Measurements from ENCODE around the gene ATP2C2.
"Not testable (repeated sequence)": the region's sequence is repeated elsewhere in the genome, so short reads cannot be mapped to it uniquely, and the experiment has no call there.

The ATP2C2 gene

DNA sequence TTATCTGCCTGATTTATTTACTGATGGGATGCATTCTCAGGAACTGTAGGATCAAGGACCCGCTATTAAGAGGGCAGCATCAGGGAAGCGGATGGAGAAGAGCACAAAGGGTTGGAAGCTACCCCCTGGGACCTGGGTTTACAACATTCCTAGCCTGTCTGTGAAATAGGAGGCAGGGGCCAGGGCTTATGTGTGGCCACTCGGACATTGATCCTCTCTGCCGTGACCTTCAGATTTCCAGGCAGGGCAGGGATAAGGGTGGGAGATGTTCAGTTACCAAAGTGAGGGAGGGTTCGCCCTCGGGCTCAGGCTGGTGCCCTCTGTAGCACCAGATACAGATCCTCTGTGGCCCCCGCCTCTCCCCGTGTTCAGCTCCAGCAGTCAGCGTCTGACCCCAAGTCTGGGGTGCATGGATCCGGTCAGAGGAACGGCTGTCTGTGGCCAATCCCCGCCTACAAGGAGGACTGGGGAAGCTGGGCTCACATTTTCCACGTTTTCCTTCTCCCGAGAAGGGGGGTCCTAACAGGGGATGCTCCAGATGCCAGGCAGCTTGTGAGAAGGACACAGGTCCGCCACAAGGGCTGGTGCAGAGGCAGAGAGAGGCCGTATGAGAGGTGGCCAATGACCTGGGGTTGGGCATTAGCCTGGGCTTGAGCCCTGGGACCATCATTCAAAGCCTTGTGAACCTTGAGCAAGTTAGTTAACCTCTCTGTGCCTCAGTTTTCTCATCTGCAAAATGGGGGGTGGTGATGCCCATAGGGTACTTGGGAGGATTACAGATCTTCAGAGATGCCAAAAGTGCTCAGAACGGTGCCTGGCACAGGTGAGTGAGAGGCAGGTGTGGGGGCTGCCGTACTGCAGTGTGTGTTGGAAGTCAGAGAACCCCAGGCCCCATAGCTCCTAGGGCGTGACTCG is 48.3 kb downstream of the ATP2C2 start:
- DNase-seq (ENCODE audit: low spot score) = no peak
- TF ChIP-seq, protein P1, sequence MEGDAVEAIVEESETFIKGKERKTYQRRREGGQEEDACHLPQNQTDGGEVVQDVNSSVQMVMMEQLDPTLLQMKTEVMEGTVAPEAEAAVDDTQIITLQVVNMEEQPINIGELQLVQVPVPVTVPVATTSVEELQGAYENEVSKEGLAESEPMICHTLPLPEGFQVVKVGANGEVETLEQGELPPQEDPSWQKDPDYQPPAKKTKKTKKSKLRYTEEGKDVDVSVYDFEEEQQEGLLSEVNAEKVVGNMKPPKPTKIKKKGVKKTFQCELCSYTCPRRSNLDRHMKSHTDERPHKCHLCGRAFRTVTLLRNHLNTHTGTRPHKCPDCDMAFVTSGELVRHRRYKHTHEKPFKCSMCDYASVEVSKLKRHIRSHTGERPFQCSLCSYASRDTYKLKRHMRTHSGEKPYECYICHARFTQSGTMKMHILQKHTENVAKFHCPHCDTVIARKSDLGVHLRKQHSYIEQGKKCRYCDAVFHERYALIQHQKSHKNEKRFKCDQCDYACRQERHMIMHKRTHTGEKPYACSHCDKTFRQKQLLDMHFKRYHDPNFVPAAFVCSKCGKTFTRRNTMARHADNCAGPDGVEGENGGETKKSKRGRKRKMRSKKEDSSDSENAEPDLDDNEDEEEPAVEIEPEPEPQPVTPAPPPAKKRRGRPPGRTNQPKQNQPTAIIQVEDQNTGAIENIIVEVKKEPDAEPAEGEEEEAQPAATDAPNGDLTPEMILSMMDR (IDR thresholded peaks at IDR 0.05; ENCODE audit: extremely low read depth, missing control alignments) = no peak

- TF ChIP-seq, protein P1 (IDR thresholded peaks at IDR 0.05; ENCODE audit: extremely low read depth, missing control alignments) = no peak
- no peak for DNase-seq (ENCODE audit: low spot score)
These were observed 49.9 kb downstream of the ATP2C2 start for GRCh38 chr16:84418056-84418849.

DNA sequence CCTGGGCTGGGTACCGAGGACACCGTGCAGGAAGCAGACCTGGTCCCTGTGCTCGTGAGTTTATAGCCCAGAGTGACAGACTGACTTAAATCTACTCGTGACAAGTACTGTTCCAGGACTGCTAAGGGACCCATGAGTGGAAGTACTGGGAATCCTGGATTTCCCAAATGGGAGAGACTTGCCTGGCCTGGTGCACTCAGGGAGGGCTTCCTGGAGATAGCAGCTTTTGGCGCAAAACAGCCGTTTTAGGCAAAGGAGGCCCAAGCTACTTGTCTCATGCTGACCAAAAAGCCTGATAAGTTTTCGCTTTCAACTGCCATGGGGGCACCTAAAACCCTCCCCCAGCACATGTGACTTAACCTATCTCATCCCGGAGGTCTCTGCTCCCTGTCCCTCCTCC is 51.4 kb downstream of the ATP2C2 start:
- DNase-seq (ENCODE audit: low spot score) = no peak
- TF ChIP-seq, protein P1 (IDR thresholded peaks at IDR 0.05; ENCODE audit: extremely low read depth, missing control alignments) = no peak

GRCh38 chr16:84420556-84420955 is 52.2 kb downstream of the ATP2C2 start:
- not testable (repeated sequence) for DNase-seq (ENCODE audit: low spot score)

DNA sequence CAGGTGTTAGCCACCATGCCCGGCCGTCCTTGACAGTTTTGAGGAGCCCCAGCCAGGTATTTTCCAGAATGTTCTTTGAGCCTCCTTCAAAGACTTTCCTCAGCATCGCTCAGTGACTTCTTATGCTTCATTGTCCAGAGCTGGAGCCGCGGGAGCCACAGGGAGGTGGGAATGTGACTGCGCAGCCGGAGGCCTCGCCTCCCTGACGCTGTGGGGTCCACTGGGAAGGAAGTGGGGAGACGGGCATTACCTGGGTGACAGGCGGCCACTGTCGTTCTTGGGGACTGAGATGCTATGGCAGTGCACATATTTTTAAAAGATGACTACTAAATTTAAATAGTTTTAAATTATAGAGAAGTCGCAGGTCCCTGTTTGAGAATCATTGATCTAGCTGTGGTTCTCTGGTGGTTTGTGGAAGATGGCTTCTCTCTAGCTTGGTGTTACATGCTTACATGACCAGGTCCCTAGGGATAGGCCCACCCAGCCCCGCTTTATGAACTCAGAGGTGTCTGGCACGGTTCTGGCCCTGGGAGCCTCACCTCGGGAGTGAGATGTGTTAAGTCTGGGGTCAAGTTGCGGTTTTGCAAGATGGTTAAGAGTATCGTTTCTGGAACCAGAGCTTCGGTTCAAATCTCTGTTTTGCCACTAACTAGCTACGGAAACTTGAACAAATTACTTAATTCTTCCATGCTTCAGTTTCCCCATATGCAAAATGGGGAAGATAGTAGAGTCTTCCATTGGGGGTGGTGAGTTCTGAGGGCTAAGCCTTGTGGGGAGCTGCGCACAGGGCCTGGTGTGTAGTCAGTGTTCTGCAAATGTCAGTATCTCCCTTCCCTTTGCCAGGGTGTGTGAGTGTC is 53.0 kb downstream of the ATP2C2 start:
- DNase-seq (ENCODE audit: low spot score) = no peak
- TF ChIP-seq, protein P1 (IDR thresholded peaks at IDR 0.05; ENCODE audit: extremely low read depth, missing control alignments) = no peak

DNA sequence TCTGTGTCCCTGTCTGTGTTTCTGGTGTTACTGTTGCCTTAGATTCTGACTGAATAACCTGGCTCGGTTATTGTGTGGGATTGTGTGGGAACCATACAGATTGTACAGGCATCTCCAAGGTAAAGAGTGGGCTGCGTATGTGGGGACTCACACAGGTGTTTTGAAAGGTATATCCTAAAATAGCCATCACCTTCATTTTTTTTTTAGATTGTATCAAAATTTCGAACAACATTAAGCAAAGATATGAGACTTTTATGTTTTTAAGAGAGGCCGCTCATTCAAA is 53.5 kb downstream of the ATP2C2 start:
- DNase-seq (ENCODE audit: low spot score) = no peak
- TF ChIP-seq, protein P1 (IDR thresholded peaks at IDR 0.05; ENCODE audit: extremely low read depth, missing control alignments) = no peak

DNA sequence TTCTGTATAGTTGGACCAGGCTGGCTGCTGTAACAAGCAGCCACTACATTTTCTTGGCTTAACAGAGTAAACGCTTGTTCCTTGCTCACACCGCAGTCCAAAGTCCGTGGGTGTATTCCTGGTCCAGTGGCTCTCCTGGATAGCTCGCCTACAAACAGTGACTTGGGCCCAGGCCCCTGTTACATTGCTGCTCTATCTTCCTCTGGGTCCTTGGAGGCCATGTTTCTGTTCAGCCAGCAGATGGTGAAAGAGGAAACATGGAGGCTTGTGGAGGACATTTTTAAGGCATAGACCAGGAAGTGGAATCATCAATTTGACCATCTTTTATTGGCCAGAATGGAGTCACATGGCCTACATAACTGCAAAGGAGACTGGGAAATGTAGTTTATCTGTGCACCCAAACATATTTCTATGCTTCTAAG is 55.1 kb downstream of the ATP2C2 start:
- TF ChIP-seq, protein P1 (IDR thresholded peaks at IDR 0.05; ENCODE audit: extremely low read depth, missing control alignments) = no peak
- peak; percentile 32 for DNase-seq (ENCODE audit: low spot score)

Data from GM20000 (cell line).